HepG2 (cell line): ENCODE measurements around the gene LAMC3. TPM values are rescaled to one million over a fixed set of nuclear protein-coding genes. Genes with fewer than 3 reads are reported as not detected.

ENCODE experiments used
- ATAC-seq: fragments of 200-7000 bp; cut with Tn5 transposase; 3 replicates; pipeline ENCODE4 v1.9.1; 2020; ENCODE audit warnings: mild to moderate bottlenecking, moderate library complexity
- BruUV-seq: library from RNA; stranded (reverse); fragments of 400-500 nt; replicated peaks from 2 replicates; lab custom pipeline; 2021; lab: Mats Ljungman, UMichigan
- CTCF ChIA-PET: fragments of 300-600 bp; formaldehyde crosslinking; extraction: SDS; loops from one replicate; lab custom pipeline; 2021; ENCODE audit warnings: low total read pairs, inconsistent platforms, low intra/inter-chr PET ratio; lab: Yijun Ruan, JAX
- POLR2A ChIA-PET: fragments of 350-600 bp; sonication (Branson Sonifier 250); formaldehyde crosslinking; loops from one replicate; lab custom pipeline; 2020; ENCODE audit warnings: antibody characterized with exemption, inconsistent platforms; lab: Yijun Ruan, JAX
- DNase-seq: peaks from one replicate; pipeline ENCODE4 v3.0.0-alpha.2; 2015; ENCODE audit warnings: low spot score
- FAIRE-seq: peaks from 3 replicates; lab custom pipeline; 2011; peaks lifted over from hg19 to GRCh38; lab: Jason Lieb, UNC
- H2AFZ ChIP-seq: one replicate; pipeline ENCODE4 v1.6.1; 2011; ENCODE audit warnings: low read length, inconsistent platforms
- H3K27ac ChIP-seq: fragments of 300-600 bp; 3 replicates; pipeline ENCODE4 v1.8.0; 2011; ENCODE audit warnings: mixed run types, mild to moderate bottlenecking, mixed read lengths, low read length, inconsistent platforms; ENCODE audit not compliant: insufficient read depth; ENCODE audit errors: extremely low read length
- H3K27me3 ChIP-seq, 2 experiments: fragments of 200-600 bp in 1 of 2; 2 replicates in 1 of 2; 3 replicates in 1 of 2; pipeline versions ENCODE4 v1.6.0 to v1.8.0; 2011; ENCODE audit warnings: low read length in 2 of 2, mild to moderate bottlenecking in 2 of 2, moderate library complexity in 2 of 2, inconsistent platforms in 1 of 2; ENCODE audit not compliant: insufficient read depth in 2 of 2, control insufficient read depth in 1 of 2
- H3K36me3 ChIP-seq, 2 experiments: fragments of 200-600 bp in 1 of 2; replicated peaks in 1 of 2; 2 replicates in 1 of 2; 3 replicates in 1 of 2; pipeline versions ENCODE4 v1.5.1 to v1.8.0; 2011; ENCODE audit warnings: low read length in 2 of 2, inconsistent platforms in 1 of 2; ENCODE audit not compliant: insufficient read depth in 2 of 2, control insufficient read depth in 1 of 2
- H3K4me1 ChIP-seq: 2 replicates; pipeline ENCODE4 v1.5.1; 2012; ENCODE audit warnings: low read length, inconsistent platforms; ENCODE audit not compliant: insufficient read depth
- H3K4me2 ChIP-seq: 2 replicates; pipeline ENCODE4 v1.6.0; 2011; ENCODE audit warnings: low read depth, low read length, inconsistent platforms
- H3K4me3 ChIP-seq, 3 experiments: fragments of 200-600 bp in 1 of 3; sonication (generic), shearing (Covaris generic) in 1 of 3; replicated peaks in 1 of 3; 2 replicates each; pipeline ENCODE4 v1.5.1; 2011 to 2016; ENCODE audit warnings: low read length in 3 of 3, inconsistent platforms in 2 of 3, low read depth in 2 of 3, mild to moderate bottlenecking in 2 of 3, control low read depth in 1 of 3, mixed read lengths in 1 of 3; ENCODE audit not compliant: insufficient read depth in 1 of 3
- H3K79me2 ChIP-seq: one replicate; pipeline ENCODE4 v1.6.1; 2011; ENCODE audit warnings: low read length, inconsistent platforms; ENCODE audit not compliant: insufficient read depth
- H3K9ac ChIP-seq: 2 replicates; pipeline ENCODE4 v1.6.0; 2011; ENCODE audit warnings: mild to moderate bottlenecking, low read depth, low read length, inconsistent platforms; ENCODE audit not compliant: insufficient read depth
- H3K9me3 ChIP-seq: 2 replicates; pipeline ENCODE4 v1.5.1; 2012; ENCODE audit warnings: mild to moderate bottlenecking, low read length
- H4K20me1 ChIP-seq: 2 replicates; pipeline ENCODE4 v1.6.0; 2011; ENCODE audit warnings: inconsistent platforms, mild to moderate bottlenecking, low read length, moderate library complexity; ENCODE audit not compliant: insufficient read depth
- NFYB ChIP-seq: sonication (generic); formaldehyde crosslinking; IDR thresholded peaks from 2 replicates; pipeline ENCODE4 v1.4.0; 2020; ENCODE audit warnings: missing genetic modification reagents
- NFYC ChIP-seq: IDR thresholded peaks from 2 replicates; pipeline ENCODE4 v1.6.1; 2016; ENCODE audit warnings: missing genetic modification reagents, missing compliant biosample characterization
- RAD51 ChIP-seq: fragments of 450-650 bp; IDR thresholded peaks from 2 replicates; pipeline ENCODE4 v1.6.1; 2016; ENCODE audit warnings: borderline replicate concordance
- ZNF530 ChIP-seq: sonication (generic); formaldehyde crosslinking; IDR thresholded peaks from 2 replicates; pipeline ENCODE4 v1.5.0; 2020; ENCODE audit warnings: low read depth, mild to moderate bottlenecking, missing genetic modification reagents
- WGBS: methylation state at CpG from one replicate; pipeline ENCODE4 v1.1.6; 2017; ENCODE audit warnings: low lambda C conversion rate; 5-methylcytosine and 5-hydroxymethylcytosine counted together
- in situ Hi-C: cut with HindIII; loops from 2 replicates; pipeline ENCODE4 v1.10.0; 2017; ENCODE audit warnings: low pct_unique_long_range_greater_than_20kb; ENCODE audit not compliant: extremely low pct_ligation_motif_present
- intact Hi-C: fragments of 100-400 bp; cut with micrococcal nuclease; formaldehyde crosslinking; loops from one replicate; pipeline ENCODE4 v1.10.0; 2022; ENCODE audit not compliant: unreplicated experiment
- polyA plus RNA-seq, 8 experiments: library from polyadenylated mRNA; depleted of rRNA in 3 of 8; stranded (reverse) in 7 of 8; unstranded in 1 of 8; fragments of >200 nt; fragmentation: Illumina TruSeq in 4 of 8; extraction: Trizol in 4 of 8; gene quantifications; 2 replicates each; pipeline versions ENCODE4 v1.2.1 to v1.2.3, GENCODE V29; 2011 to 2016; ENCODE audit warnings: low read depth in 4 of 8, missing spikeins in 1 of 8, mixed read lengths in 1 of 8; ENCODE audit not compliant: insufficient read depth in 1 of 8
- total RNA-seq, 5 experiments: library from RNA; depleted of rRNA; stranded (reverse); fragments of >200 nt; fragmentation: Illumina TruSeq; extraction: Trizol; gene quantifications; 2 replicates each; pipeline ENCODE4 v1.2.3, GENCODE V29; 2016; ENCODE audit warnings: low read depth in 1 of 5
- TF ChIP-seq, protein P1 (sequence below), 2 experiments: sonication (generic) in 1 of 2; formaldehyde crosslinking in 1 of 2; IDR thresholded peaks; 2 replicates each; pipeline versions ENCODE4 v1.5.1 to v1.6.1; 2011 to 2020; ENCODE audit warnings: borderline replicate concordance in 1 of 2, low read depth in 1 of 2, low read length in 1 of 2, mild to moderate bottlenecking in 1 of 2, missing genetic modification reagents in 1 of 2, moderate library complexity in 1 of 2
- TF ChIP-seq, protein P2 (sequence below): sonication (generic); formaldehyde crosslinking; conservative IDR thresholded peaks from 2 replicates; pipeline ENCODE4 v1.5.0; 2020; ENCODE audit warnings: missing genetic modification reagents

LAMC3 gene
- total and polyA plus RNA-seq, 2 of the 13 experiments (the other 11 are each of a cell fraction or from before 2014, with no cell fraction given) = 0.07 to 0.57 TPM

DNA sequence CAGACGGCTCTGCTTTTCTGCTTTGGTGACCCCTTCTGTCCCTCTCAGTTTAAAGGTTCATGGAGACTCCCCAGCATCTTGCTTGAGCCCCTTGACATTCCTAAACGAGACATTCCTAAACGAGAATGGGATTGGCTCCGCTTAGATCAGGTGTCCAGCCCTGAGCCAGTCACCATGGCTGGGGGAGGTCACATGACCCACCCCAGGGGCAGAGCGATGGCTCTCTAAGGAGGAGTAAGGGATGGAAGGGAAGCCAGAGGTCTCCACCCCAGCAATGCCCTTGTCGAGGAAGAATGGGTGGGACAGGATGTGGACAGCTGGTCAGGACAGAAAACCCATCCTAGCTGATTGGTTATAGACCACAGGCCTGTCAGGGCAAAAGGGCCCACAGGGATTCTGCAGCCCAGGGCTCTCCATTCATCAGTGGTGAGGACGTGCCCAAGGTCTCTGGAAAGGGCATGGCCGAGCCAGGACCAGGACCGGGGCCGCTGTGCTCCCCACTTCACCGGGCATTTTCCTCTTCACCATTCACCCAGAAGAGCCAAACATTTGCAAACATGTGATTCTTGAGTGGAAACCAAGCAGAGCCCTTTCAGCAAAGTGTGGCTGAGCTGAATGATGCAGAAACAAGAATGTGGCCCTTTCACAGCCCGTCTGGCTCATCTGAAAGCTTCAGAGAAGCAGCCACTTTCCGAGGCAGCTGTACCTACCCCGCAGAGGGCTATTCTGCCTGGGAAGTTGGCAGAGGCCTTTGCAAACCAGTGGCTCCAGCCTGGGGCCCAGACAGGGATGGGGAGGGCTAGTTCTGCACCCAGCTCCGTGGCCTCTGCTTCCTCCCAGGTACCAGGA, 67.6 kb downstream of the LAMC3 start:
- Histone ChIP-seq H3K9me3 (no peaks in the 10 kb centered on the region), H2AFZ (no peak overlapping the region), H3K4me3 (no peak overlapping the region), H3K4me1 (peaks cover 32% of the 10 kb centered on the region), H3K27ac (no peak overlapping the region), H3K4me2 (0 out of 2 replicates have a peak overlapping the region, but pooled peaks have one; percentile 13), H3K27me3 (peaks cover 6 to 51% of the 10 kb centered on the region in 2 experiments; a peak in 4 of 5 replicates), H3K79me2 (no peaks in the 10 kb centered on the region), H3K36me3 (no peaks in the 10 kb centered on the region), H4K20me1 (no peaks in the 10 kb centered on the region), H3K9ac (no peak overlapping the region)
- ChIA-PET CTCF (no interaction called here), POLR2A (no interaction called here)
- FAIRE-seq = no peak
- TF ChIP-seq, protein P1, sequence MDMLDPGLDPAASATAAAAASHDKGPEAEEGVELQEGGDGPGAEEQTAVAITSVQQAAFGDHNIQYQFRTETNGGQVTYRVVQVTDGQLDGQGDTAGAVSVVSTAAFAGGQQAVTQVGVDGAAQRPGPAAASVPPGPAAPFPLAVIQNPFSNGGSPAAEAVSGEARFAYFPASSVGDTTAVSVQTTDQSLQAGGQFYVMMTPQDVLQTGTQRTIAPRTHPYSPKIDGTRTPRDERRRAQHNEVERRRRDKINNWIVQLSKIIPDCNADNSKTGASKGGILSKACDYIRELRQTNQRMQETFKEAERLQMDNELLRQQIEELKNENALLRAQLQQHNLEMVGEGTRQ (IDR thresholded peaks at IDR 0.05; ENCODE audit: low read depth, low read length) = peak; percentile 65; the same call in 1 of the 2 replicates
- TF ChIP-seq, protein P1 (CRISPR knock-in tag; IDR thresholded peaks at IDR 0.05; ENCODE audit: borderline replicate concordance) = peak; percentile 52; the same call in 1 of the 2 replicates
- peak; percentile 47; the same call in 1 of the 2 replicates for TF ChIP-seq NFYB (CRISPR knock-in tag)
- TF ChIP-seq ZNF530 = no peak
- 0 out of 2 replicates have a peak, but pooled peaks have one; percentile 40 for TF ChIP-seq NFYC (CRISPR knock-in tag)
- TF ChIP-seq, protein P2, sequence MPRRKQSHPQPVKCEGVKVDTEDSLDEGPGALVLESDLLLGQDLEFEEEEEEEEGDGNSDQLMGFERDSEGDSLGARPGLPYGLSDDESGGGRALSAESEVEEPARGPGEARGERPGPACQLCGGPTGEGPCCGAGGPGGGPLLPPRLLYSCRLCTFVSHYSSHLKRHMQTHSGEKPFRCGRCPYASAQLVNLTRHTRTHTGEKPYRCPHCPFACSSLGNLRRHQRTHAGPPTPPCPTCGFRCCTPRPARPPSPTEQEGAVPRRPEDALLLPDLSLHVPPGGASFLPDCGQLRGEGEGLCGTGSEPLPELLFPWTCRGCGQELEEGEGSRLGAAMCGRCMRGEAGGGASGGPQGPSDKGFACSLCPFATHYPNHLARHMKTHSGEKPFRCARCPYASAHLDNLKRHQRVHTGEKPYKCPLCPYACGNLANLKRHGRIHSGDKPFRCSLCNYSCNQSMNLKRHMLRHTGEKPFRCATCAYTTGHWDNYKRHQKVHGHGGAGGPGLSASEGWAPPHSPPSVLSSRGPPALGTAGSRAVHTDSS (CRISPR knock-in tag) = no peak
- peak; percentile 62 for TF ChIP-seq RAD51
- ATAC-seq = peak; percentile 18
- DNase-seq = no peak
- no TSS peak for BruUV-seq
- WGBS = 31% methylated on average over 9 of the region's 15 CpGs
- intact Hi-C loops = no loop called here
- in situ Hi-C loops = no loop called here
